ENCODE data around the gene GUCA2B. TPM values are rescaled to one million over a fixed set of nuclear protein-coding genes. Genes with fewer than 3 reads are reported as not detected.

The GUCA2B gene
- total RNA-seq, 4 donors from 2014 or later, result 116 to 259 (median 223) TPM; not detected in 1

DNA sequence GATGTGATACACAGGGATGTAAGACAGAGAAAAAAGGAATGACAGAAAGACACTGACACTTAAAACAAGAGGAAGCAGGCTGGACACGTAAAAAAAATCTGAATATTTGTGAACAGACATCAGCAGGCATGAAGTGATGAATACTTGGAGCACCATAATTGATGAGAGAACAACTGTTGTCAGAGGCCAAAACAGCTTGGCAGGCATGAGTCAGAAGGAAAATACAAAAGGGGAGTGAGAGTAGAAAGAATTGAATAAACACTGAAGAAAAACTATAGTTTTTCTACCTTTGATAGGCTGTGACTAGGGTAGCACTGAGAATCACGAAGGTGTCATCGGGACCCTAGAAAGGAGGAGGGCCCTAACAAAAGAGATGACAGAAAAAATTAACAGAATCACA, 32.9 kb downstream of the GUCA2B start:
- in situ Hi-C loops (cut with MboI; ENCODE audit: low pct_ligation_motif_present in 1 of 4, low pct_unique_long_range_greater_than_20kb in 1 of 4, low sequenced_read_pairs in 3 of 4), result no loop called here
- DNase-seq, result no peak
- no peaks in the 10 kb centered on the region for H3K27me3 ChIP-seq
- WGBS, 2 donors (ENCODE audit: low coverage in 1 of 2), result 83 to 100% methylated on average over 3 of the region's 3 CpGs
- TF ChIP-seq POLR2AphosphoS5 (IDR thresholded peaks at IDR 0.05), result no peak
- TF ChIP-seq POLR2A (IDR thresholded peaks at IDR 0.05), result no peak
- TF ChIP-seq EP300 (IDR thresholded peaks at IDR 0.05; ENCODE audit: low read depth), result no peak
- TF ChIP-seq, protein P1, sequence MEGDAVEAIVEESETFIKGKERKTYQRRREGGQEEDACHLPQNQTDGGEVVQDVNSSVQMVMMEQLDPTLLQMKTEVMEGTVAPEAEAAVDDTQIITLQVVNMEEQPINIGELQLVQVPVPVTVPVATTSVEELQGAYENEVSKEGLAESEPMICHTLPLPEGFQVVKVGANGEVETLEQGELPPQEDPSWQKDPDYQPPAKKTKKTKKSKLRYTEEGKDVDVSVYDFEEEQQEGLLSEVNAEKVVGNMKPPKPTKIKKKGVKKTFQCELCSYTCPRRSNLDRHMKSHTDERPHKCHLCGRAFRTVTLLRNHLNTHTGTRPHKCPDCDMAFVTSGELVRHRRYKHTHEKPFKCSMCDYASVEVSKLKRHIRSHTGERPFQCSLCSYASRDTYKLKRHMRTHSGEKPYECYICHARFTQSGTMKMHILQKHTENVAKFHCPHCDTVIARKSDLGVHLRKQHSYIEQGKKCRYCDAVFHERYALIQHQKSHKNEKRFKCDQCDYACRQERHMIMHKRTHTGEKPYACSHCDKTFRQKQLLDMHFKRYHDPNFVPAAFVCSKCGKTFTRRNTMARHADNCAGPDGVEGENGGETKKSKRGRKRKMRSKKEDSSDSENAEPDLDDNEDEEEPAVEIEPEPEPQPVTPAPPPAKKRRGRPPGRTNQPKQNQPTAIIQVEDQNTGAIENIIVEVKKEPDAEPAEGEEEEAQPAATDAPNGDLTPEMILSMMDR (IDR thresholded peaks at IDR 0.05), result no peak
- H3K27ac ChIP-seq, result no peak overlapping the region
- H3K4me3 ChIP-seq, result no peak overlapping the region
- peaks cover 0 to 26% (median 9%) of the 10 kb centered on the region in 4 donors for H3K36me3 ChIP-seq
- intact Hi-C loops (cut with DNase I; ENCODE audit: low total_unique reads), result no loop called here
- no peaks in the 10 kb centered on the region for H3K4me1 ChIP-seq
- no peaks in the 10 kb centered on the region for H3K9me3 ChIP-seq

DNA sequence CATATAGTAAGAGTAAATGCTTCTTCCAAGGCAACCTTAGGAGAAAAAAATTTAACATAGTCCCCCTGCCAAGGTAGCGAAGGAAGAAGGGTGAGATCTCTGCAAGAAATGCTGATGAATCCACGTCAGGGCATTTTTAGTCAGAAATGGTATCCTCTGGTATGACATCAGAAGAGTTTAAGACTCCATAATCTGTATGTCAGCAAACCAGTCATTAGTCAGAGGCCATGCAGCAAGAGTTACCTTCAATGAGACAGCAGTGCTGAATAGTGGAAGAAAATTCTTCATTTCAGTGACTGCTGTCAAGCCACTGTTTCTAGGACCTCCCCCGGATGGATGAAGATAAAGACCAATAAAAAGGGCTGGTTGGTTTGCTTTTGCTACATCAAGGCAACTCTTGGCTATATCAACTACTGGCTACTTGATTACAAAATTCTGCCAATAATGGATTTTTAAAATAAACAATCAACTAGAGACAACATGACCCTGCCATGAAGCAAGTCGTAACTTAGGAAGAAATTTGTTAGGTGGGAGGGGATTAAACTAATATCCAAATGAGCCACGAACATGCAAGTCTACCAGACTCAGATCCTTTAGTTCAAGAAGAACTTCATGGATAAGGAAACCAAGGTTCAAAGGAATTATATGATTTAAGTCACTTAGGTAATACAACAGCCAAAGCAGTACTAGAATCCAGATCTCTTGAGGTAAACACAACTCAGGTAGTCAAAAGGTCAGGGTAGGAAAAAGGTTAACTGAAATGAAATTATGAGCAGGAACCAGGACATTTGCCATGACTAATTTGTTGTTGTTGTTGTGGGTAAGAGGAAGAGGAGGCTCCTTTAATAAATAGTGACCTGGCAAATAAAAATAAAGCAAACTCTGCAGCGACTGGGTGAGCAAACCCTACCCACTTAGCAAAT, 37.0 kb downstream of the GUCA2B start:
- in situ Hi-C loops (cut with MboI; ENCODE audit: low pct_ligation_motif_present in 1 of 4, low pct_unique_long_range_greater_than_20kb in 1 of 4, low sequenced_read_pairs in 3 of 4) (no loop called here), intact Hi-C loops (cut with DNase I; ENCODE audit: low total_unique reads) (no loop called here)
- Histone ChIP-seq H3K9me3 (no peaks in the 10 kb centered on the region), H3K4me1 (no peaks in the 10 kb centered on the region), H3K27ac (no peak overlapping the region), H3K36me3 (peaks cover 0 to 26% (median 9%) of the 10 kb centered on the region in 4 donors), H3K4me3 (no peak overlapping the region), H3K27me3 (no peaks in the 10 kb centered on the region)
- 86 to 88% methylated on average over 4 to 6 of the region's 6 CpGs for WGBS, 2 donors (ENCODE audit: low coverage in 1 of 2)
- TF ChIP-seq POLR2A (IDR thresholded peaks at IDR 0.05), result no peak
- TF ChIP-seq, protein P1 (IDR thresholded peaks at IDR 0.05), result no peak
- no peak for TF ChIP-seq POLR2AphosphoS5 (IDR thresholded peaks at IDR 0.05)
- no peak for TF ChIP-seq EP300 (IDR thresholded peaks at IDR 0.05; ENCODE audit: low read depth)
- no peak for DNase-seq

DNA sequence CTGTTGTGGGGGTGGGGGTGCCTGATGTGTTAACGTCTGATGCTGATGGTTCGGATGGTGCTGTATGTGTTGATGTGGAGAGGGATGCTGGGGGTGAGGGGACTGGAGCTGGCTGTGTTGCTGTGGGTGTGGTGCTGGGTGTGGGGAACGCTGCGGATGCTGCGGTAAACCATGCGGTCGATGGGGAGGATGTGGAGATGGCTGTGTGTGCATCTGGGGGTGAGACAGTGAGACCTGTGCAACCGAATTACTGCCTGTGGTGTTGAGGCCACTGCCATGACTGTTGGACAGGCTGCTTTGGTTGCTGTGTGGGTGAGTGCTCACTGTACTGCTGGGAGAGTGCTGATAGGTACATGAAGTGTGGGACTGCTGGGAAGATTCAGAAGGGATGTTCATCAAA, 38.1 kb downstream of the GUCA2B start:
- no peak for DNase-seq
- 94 to 97% methylated on average over 8 of the region's 8 CpGs for WGBS, 2 donors (ENCODE audit: low coverage in 1 of 2)
- peaks cover 0 to 25% (median 9%) of the 10 kb centered on the region in 4 donors for H3K36me3 ChIP-seq
- in situ Hi-C loops (cut with MboI; ENCODE audit: low pct_ligation_motif_present in 1 of 4, low pct_unique_long_range_greater_than_20kb in 1 of 4, low sequenced_read_pairs in 3 of 4), result no loop called here
- H3K9me3 ChIP-seq, result no peaks in the 10 kb centered on the region
- no peak overlapping the region for H3K4me3 ChIP-seq
- H3K27me3 ChIP-seq, result no peaks in the 10 kb centered on the region
- no peak overlapping the region for H3K27ac ChIP-seq
- intact Hi-C loops (cut with DNase I; ENCODE audit: low total_unique reads), result no loop called here
- TF ChIP-seq, protein P1 (IDR thresholded peaks at IDR 0.05), result no peak
- TF ChIP-seq EP300 (IDR thresholded peaks at IDR 0.05; ENCODE audit: low read depth) (no peak), POLR2A (IDR thresholded peaks at IDR 0.05) (no peak), POLR2AphosphoS5 (IDR thresholded peaks at IDR 0.05) (no peak)
- H3K4me1 ChIP-seq, result no peaks in the 10 kb centered on the region

DNA sequence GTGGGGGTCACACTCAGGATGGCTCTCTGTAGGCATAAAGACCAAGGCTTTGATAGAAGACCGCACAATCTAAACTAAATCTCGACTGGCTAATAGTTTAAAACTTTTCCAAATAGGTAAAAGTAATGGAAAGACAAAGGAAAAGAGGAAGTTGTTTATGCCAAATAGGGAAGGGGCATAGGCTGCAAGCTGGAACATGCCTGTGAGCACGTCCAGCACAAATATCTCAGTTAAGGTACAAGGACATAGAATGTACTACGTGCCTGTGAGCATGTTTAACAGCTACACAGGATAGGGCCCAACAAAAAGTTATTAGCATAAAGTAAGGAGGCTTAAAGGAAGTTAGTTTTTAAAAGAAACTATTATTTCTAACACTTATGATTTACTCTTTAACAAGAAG, 38.9 kb downstream of the GUCA2B start:
- no peaks in the 10 kb centered on the region for H3K4me1 ChIP-seq
- DNase-seq, result no peak
- H3K9me3 ChIP-seq, result no peaks in the 10 kb centered on the region
- TF ChIP-seq POLR2AphosphoS5 (IDR thresholded peaks at IDR 0.05) (no peak), EP300 (IDR thresholded peaks at IDR 0.05; ENCODE audit: low read depth) (no peak), POLR2A (IDR thresholded peaks at IDR 0.05) (no peak)
- TF ChIP-seq, protein P1 (IDR thresholded peaks at IDR 0.05), result no peak
- 86 to 93% methylated on average over 4 of the region's 4 CpGs for WGBS, 2 donors (ENCODE audit: low coverage in 1 of 2)
- peaks cover 0 to 26% (median 9%) of the 10 kb centered on the region in 4 donors for H3K36me3 ChIP-seq
- H3K4me3 ChIP-seq, result no peak overlapping the region
- no peaks in the 10 kb centered on the region for H3K27me3 ChIP-seq
- intact Hi-C loops (cut with DNase I; ENCODE audit: low total_unique reads), result no loop called here
- in situ Hi-C loops (cut with MboI; ENCODE audit: low pct_ligation_motif_present in 1 of 4, low pct_unique_long_range_greater_than_20kb in 1 of 4, low sequenced_read_pairs in 3 of 4), result no loop called here
- no peak overlapping the region for H3K27ac ChIP-seq

Data from transverse colon (tissue), 4 donors.